Smooth muscle cell (in vitro differentiated cells): ENCODE results near the gene SLC2A4RG. TPM values are rescaled to one million over a fixed set of nuclear protein-coding genes. Genes with fewer than 3 reads are reported as not detected.

ENCODE experiments used
- DNase-seq: peaks from one replicate; lab custom pipeline; 2025; ENCODE audit not compliant: unreplicated experiment; lab: John Stamatoyannopoulos, UW
- H2AFZ ChIP-seq: fragments of 200-600 bp; sonication (generic); 2 replicates; pipeline ENCODE4 v1.6.0; 2016; ENCODE audit warnings: antibody characterized with exemption, low read depth, mild to moderate bottlenecking
- H3F3A ChIP-seq: fragments of 200-600 bp; sonication (generic); 2 replicates; pipeline ENCODE4 v1.6.0; 2017; ENCODE audit warnings: antibody characterized with exemption, low read depth
- H3K27ac ChIP-seq: fragments of 200-600 bp; sonication (generic); 2 replicates; pipeline ENCODE4 v1.5.1; 2016; ENCODE audit warnings: low read depth, mild to moderate bottlenecking
- H3K27me3 ChIP-seq: fragments of 200-600 bp; sonication (generic); 2 replicates; pipeline ENCODE4 v1.6.1; 2016; ENCODE audit warnings: low read depth, mild to moderate bottlenecking
- H3K36me3 ChIP-seq: fragments of 200-600 bp; sonication (generic); 2 replicates; pipeline ENCODE4 v1.5.1; 2016; ENCODE audit warnings: low read depth
- H3K4me1 ChIP-seq: fragments of 200-600 bp; sonication (generic); 2 replicates; pipeline ENCODE4 v1.5.1; 2016; ENCODE audit warnings: low read depth
- H3K4me2 ChIP-seq: fragments of 200-600 bp; sonication (generic); 2 replicates; pipeline ENCODE4 v1.6.0; 2016; ENCODE audit warnings: mild to moderate bottlenecking
- H3K4me3 ChIP-seq: fragments of 200-600 bp; sonication (generic); 2 replicates; pipeline ENCODE4 v1.5.1; 2016; ENCODE audit warnings: mild to moderate bottlenecking
- H3K79me2 ChIP-seq: fragments of 200-600 bp; sonication (generic); 2 replicates; pipeline ENCODE4 v1.6.0; 2016; ENCODE audit warnings: low read depth, mild to moderate bottlenecking
- H3K9ac ChIP-seq: fragments of 200-600 bp; sonication (generic); 2 replicates; pipeline ENCODE4 v1.6.0; 2016; ENCODE audit warnings: low read depth
- H3K9me3 ChIP-seq: fragments of 200-600 bp; sonication (generic); replicated peaks from 2 replicates; pipeline ENCODE4 v1.5.1; 2016; ENCODE audit warnings: low read depth
- H4K20me1 ChIP-seq: fragments of 200-600 bp; sonication (generic); 2 replicates; pipeline ENCODE4 v1.6.0; 2016; ENCODE audit warnings: low read depth
- WGBS: methylation state at CpG from one replicate; pipeline ENCODE4 v1.1.7; 2016; ENCODE audit warnings: low lambda C conversion rate; 5-methylcytosine and 5-hydroxymethylcytosine counted together
- polyA plus RNA-seq: library from polyadenylated mRNA; unstranded; fragments of >200 nt; fragmentation: Nextera tagmentation; extraction: Ambion mirVana; gene quantifications from 2 replicates; pipeline ENCODE4 v1.2.1, GENCODE V29; 2016
- total RNA-seq: library from RNA; depleted of rRNA; stranded (reverse); fragments of >200 nt; gene quantifications from 2 replicates; pipeline ENCODE4 v1.2.3, GENCODE V29; 2014
- TF ChIP-seq, protein P1 (sequence below): fragments of 200-600 bp; sonication (generic); IDR thresholded peaks from 2 replicates; pipeline ENCODE4 v1.5.1; 2017; ENCODE audit warnings: borderline replicate concordance, mild to moderate bottlenecking, antibody characterized with exemption; ENCODE audit not compliant: insufficient read depth, poor library complexity, severe bottlenecking

The SLC2A4RG gene
- total and polyA plus RNA-seq, 2 experiments from 2014 or later, result 43.7 to 45.6 TPM

DNA sequence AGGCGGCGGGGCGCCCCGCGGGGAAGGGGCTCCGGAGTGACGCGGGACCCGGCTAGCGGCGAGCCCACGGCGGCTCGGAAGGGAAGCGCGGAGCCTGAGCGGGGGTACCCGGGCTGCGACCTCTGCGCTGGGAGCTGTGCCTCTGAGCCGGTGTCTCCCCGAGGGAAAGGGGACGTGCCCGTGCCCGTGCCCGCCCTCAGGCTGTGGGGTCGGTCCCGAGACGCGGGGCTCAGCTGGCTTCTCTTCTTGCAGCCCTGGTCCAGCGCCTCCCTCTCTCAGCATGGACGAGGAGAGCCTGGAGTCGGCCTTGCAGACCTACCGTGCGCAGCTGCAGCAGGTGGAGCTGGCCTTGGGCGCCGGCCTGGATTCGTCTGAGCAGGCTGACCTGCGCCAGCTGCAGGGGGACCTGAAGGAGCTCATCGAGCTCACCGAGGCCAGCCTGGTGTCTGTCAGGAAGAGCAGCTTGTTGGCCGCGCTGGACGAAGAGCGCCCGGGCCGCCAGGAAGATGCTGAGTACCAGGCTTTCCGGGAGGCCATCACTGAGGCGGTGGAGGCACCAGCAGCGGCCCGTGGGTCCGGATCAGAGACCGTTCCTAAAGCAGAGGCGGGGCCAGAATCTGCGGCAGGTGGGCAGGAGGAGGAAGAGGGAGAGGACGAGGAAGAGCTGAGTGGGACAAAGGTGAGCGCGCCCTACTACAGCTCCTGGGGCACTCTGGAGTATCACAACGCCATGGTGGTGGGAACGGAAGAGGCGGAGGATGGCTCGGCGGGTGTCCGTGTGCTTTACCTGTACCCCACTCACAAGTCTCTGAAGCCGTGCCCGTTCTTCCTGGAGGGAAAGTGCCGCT is 31.1 kb upstream of the SLC2A4RG start:
- Histone ChIP-seq H3K4me3 (peak overlapping the region; percentile 89), H3K27me3 (no peaks in the 10 kb centered on the region), H3F3A (no peaks in the 10 kb centered on the region), H3K27ac (peak overlapping the region; percentile 19), H3K79me2 (peaks cover 73% of the 10 kb centered on the region), H3K36me3 (peaks cover 13% of the 10 kb centered on the region), H3K4me1 (peaks cover 14% of the 10 kb centered on the region), H3K4me2 (peak overlapping the region; percentile 99), H4K20me1 (peaks cover 11% of the 10 kb centered on the region), H3K9me3 (peaks cover 9% of the 10 kb centered on the region), H3K9ac (peak overlapping the region; percentile 79), H2AFZ (no peak overlapping the region)
- DNase-seq, result no peak
- TF ChIP-seq, protein P1, sequence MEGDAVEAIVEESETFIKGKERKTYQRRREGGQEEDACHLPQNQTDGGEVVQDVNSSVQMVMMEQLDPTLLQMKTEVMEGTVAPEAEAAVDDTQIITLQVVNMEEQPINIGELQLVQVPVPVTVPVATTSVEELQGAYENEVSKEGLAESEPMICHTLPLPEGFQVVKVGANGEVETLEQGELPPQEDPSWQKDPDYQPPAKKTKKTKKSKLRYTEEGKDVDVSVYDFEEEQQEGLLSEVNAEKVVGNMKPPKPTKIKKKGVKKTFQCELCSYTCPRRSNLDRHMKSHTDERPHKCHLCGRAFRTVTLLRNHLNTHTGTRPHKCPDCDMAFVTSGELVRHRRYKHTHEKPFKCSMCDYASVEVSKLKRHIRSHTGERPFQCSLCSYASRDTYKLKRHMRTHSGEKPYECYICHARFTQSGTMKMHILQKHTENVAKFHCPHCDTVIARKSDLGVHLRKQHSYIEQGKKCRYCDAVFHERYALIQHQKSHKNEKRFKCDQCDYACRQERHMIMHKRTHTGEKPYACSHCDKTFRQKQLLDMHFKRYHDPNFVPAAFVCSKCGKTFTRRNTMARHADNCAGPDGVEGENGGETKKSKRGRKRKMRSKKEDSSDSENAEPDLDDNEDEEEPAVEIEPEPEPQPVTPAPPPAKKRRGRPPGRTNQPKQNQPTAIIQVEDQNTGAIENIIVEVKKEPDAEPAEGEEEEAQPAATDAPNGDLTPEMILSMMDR, result no peak
- 33% methylated on average over 58 of the region's 67 CpGs for WGBS

- H3K27me3 ChIP-seq, result no peaks in the 10 kb centered on the region
- H3K36me3 ChIP-seq, result peaks cover 17% of the 10 kb centered on the region
- no peaks in the 10 kb centered on the region for H3F3A ChIP-seq
- no peak overlapping the region for H3K27ac ChIP-seq
- H3K4me1 ChIP-seq, result peaks cover 14% of the 10 kb centered on the region
- H4K20me1 ChIP-seq, result peaks cover 11% of the 10 kb centered on the region
- H3K79me2 ChIP-seq, result peaks cover 79% of the 10 kb centered on the region
- H3K9me3 ChIP-seq, result peaks cover 9% of the 10 kb centered on the region
- no peak overlapping the region for H3K4me3 ChIP-seq
- H3K9ac ChIP-seq, result no peak overlapping the region
- no peak overlapping the region for H2AFZ ChIP-seq
- TF ChIP-seq, protein P1, result no peak
- DNase-seq, result no peak
- WGBS, result 97% methylated on average over 17 of the region's 17 CpGs
- H3K4me2 ChIP-seq, result peak overlapping the region; percentile 99
Measured at GRCh38 chr20:63709149-63709527, 30.4 kb upstream of the SLC2A4RG start.

DNA sequence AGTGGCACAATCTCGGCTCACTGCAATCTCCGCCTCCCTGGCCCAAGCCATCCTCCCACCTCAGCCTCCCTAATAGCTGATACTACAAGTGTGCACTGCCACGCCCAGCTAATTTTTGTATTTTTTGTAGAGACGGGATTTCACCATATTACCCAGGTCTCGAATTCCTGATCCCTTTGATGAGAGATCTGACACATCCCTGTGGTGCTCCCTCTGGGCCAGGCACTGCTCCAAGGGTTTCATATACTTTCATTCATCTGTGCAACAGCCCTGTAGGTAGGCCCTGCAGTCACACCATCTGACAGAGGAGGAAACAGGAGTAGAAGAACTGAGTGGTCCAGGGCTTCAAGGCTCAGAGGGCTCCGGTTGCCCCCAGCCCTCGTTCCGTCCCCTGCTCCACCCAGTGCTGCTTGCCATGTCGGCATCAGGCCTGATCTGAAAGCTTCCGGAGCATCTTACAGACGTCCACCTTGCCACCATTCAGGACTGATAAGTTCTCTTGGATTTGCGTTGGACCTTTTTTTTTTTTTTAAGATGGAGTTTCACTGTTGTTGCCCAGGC is 28.4 kb upstream of the SLC2A4RG start:
- TF ChIP-seq, protein P1, result no peak
- Histone ChIP-seq H3K4me3 (no peak overlapping the region), H3K9me3 (peaks cover 9% of the 10 kb centered on the region), H3K36me3 (peaks cover 26% of the 10 kb centered on the region), H3K27ac (no peak overlapping the region), H4K20me1 (peaks cover 11% of the 10 kb centered on the region), H3F3A (no peaks in the 10 kb centered on the region), H3K9ac (no peak overlapping the region), H2AFZ (no peak overlapping the region), H3K4me1 (peaks cover 14% of the 10 kb centered on the region), H3K27me3 (no peaks in the 10 kb centered on the region), H3K4me2 (no peak overlapping the region), H3K79me2 (peaks cover 93% of the 10 kb centered on the region)
- WGBS, result 89% methylated on average over 12 of the region's 12 CpGs
- no peak for DNase-seq
